ENCODE data around the gene APOL6.

The APOL6 gene

GRCh38 chr22:35712672-35713071 lies 64.4 kb downstream of the APOL6 start:
- DNase-seq (ENCODE audit: low spot score): no peak
- TF ChIP-seq CTCF (IDR thresholded peaks at IDR 0.05; ENCODE audit: extremely low read depth, missing control alignments): no peak

- no peak for TF ChIP-seq CTCF (IDR thresholded peaks at IDR 0.05; ENCODE audit: extremely low read depth, missing control alignments)
- no peak for DNase-seq (ENCODE audit: low spot score)
Measured at GRCh38 chr22:35717572-35717971, 69.3 kb downstream of the APOL6 start, which contains the start of gene APOL5. TSS of gene APOL5 (plus strand) at chr22:35717872. CDS start at chr22:35717872, 0 bp downstream.
